HG02763 (cell line): ENCODE measurements around the gene SLC2A4RG.
"Not testable (repeated sequence)": the region's sequence is repeated elsewhere in the genome, so short reads cannot be mapped to it uniquely, and the experiment has no call there.

Source experiments
- ATAC-seq: cut with Tn5 transposase; IDR thresholded peaks from one replicate; pipeline ENCODE4 v1.9.1; 2021; ENCODE audit warnings: mild to moderate bottlenecking, moderate library complexity; ENCODE audit not compliant: unreplicated experiment

SLC2A4RG gene

GRCh38 chr20:63709149-63709527 is 30.4 kb upstream of the SLC2A4RG start:
- ATAC-seq, result no peak

DNA sequence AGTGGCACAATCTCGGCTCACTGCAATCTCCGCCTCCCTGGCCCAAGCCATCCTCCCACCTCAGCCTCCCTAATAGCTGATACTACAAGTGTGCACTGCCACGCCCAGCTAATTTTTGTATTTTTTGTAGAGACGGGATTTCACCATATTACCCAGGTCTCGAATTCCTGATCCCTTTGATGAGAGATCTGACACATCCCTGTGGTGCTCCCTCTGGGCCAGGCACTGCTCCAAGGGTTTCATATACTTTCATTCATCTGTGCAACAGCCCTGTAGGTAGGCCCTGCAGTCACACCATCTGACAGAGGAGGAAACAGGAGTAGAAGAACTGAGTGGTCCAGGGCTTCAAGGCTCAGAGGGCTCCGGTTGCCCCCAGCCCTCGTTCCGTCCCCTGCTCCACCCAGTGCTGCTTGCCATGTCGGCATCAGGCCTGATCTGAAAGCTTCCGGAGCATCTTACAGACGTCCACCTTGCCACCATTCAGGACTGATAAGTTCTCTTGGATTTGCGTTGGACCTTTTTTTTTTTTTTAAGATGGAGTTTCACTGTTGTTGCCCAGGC is 28.4 kb upstream of the SLC2A4RG start:
- no peak for ATAC-seq

- ATAC-seq, result no peak
Measured at GRCh38 chr20:63712191-63712590, 27.4 kb upstream of the SLC2A4RG start.

DNA sequence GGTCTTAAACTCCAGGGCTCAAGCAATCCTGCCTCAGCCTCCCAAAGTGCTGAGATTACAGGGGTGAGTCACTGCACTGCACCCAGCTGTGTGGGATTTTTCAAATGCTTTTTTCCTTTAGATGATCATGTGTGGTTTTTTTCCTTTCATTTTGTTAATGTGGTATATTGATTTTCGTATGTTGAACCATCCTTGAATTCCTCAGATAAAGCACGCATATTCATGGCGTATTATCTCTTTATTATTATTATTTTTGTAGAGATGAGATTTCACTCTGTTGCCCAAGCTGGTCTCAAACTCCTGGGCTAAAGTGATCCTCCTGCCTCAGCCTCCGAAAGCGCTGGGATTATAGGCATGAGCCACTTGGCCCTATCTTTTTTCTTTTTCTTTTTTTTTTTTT is 24.7 kb upstream of the SLC2A4RG start:
- no peak for ATAC-seq

- ATAC-seq, result no peak
Measured at GRCh38 chr20:63718996-63719395, 20.6 kb upstream of the SLC2A4RG start.

- not testable (repeated sequence) for ATAC-seq
Measured at GRCh38 chr20:63722967-63723622, 16.5 kb upstream of the SLC2A4RG start.

GRCh38 chr20:63730189-63730733 is 9.3 kb upstream of the SLC2A4RG start:
- not testable (repeated sequence) for ATAC-seq

- no peak for ATAC-seq
Measured at GRCh38 chr20:63731410-63731809, 8.2 kb upstream of the SLC2A4RG start.

- no peak for ATAC-seq
Measured at GRCh38 chr20:63732118-63733095, 7.2 kb upstream of the SLC2A4RG start.

- no peak for ATAC-seq
Measured at GRCh38 chr20:63733117-63733516, 6.5 kb upstream of the SLC2A4RG start.

GRCh38 chr20:63733579-63734081 is 5.9 kb upstream of the SLC2A4RG start:
- ATAC-seq, result no peak

DNA sequence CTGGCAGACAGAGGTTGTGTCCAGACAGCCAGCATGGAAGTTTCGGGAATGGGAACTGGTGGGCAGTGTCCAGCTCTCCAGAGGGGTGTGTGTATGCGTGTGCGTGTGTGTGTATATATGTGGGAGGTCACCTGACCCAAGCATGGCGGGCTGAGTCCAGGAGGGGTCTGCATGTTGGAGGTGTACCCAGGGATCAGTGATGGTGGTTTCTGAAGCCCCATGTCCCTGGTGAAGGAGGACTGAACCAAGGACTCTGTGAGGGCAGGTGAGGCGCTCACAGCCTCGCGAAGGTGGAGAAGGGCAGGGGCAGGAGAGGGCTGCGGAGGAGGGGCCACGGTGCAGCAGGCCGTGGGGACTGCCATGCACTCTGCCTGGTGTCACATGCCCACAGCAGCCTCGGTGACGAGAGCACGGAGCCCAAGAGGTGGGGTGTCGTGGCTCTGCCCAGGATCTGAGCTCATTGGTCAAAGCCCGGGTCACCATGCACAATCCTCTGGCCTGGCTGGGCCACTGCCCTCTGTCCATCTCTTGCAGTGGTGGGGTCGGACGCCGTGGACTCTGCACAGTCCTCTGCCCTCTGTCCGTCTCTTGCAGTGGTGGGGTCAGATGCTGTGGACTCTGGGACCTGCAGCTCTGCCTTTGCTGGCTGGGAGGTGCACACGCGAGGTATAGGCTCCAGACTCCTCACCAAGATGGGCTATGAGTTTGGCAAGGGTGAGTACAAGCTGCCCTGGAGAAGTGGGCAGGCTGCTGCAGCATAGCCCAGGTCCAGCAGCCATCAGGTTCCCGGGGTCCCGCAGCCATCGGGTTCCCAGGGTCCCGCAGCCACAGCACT is 5.2 kb upstream of the SLC2A4RG start:
- no peak for ATAC-seq

DNA sequence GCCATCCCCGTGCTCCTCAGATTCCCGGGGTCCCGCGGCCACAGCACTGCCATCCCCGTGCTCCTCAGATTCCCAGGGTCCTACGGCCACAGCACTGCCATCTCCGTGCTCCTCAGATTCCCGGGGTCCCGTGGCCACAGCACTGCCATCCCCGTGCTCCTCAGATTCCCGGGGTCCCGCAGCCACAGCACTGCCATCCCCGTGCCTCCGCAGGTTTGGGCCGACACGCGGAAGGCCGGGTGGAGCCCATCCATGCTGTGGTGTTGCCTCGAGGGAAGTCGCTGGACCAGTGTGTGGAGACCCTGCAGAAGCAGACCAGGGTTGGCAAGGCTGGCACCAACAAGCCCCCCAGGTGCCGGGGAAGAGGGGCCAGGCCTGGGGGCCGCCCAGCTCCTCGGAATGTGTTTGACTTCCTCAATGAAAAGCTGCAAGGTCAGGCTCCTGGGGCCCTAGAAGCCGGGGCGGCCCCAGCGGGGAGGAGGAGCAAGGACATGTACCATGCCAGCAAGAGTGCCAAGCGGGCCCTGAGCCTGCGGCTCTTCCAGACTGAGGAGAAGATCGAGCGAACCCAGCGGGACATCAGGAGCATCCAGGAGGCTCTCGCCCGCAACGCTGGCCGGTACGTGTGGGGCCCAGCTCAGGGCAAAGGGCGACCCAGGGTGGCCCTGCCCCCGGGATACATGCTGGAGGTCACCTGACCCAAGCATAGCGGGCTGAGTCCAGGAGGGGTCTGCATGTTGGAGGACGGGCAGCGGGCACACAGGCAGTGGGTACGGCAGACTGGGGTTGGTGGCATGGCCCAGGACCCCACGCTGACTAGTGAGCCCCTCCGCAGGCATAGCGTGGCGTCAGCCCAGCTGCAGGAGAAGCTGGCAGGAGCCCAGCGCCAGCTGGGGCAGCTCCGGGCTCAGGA is 4.4 kb upstream of the SLC2A4RG start:
- ATAC-seq, result no peak

- no peak for ATAC-seq
Measured at GRCh38 chr20:63735859-63736718, 3.5 kb upstream of the SLC2A4RG start, which contains the start of gene LIME1. LIME1 (plus strand) TSS chr20:63736664; CDS start chr20:63737550, 886 bp downstream.

DNA sequence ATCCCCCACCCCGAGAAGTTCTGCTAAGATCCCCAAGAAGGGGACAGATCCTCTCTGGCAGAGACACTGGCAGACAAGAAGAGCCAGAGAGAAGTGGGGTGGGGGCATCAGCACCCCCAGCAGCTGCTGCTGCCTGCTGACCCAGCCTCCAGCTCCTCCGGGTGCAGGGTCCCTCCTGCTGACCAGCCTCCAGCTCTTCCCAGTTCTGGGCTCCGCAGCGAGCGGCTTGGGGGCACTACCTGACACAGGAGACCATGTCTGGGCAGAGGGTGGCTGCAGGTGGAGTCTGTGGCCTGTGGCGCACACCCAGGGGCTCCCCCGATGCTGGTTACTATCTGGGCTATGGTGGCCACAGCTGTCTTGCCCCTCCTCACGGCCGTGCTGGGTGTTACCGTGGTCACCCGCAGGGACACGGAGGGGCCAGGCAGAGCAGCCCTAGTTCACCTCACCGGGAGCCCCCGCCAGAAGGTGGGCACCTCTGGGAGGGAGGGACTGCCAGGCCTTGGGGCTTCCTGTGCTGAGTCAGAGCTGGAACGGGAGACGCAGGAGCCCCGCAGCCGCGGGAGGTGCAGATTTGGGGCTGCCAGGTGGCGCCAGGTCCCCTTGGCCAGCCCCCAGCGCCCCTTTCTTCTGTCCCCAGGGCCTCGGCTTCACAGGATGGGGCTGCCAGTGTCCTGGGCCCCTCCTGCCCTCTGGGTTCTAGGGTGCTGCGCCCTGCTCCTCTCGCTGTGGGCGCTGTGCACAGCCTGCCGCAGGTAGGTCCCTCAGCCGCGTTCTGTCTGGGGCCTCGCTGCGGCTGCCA is 2.5 kb upstream of the SLC2A4RG start:
- no peak for ATAC-seq

- no peak for ATAC-seq
Measured at GRCh38 chr20:63737695-63737944, 2.0 kb upstream of the SLC2A4RG start.

GRCh38 chr20:63737945-63738686 is 1.5 kb upstream of the SLC2A4RG start:
- ATAC-seq, result no peak
